GM12891 (cell line): ENCODE results near the gene CHCHD10.

Experiments used
- POLR2A ChIP-seq: IDR thresholded peaks from 2 replicates; pipeline ENCODE4 v1.6.1; 2011; ENCODE audit warnings: low read depth, low read length, control low read depth
- POLR2AphosphoS5 ChIP-seq: IDR thresholded peaks from 2 replicates; pipeline ENCODE4 v1.6.1; 2011; ENCODE audit warnings: low read depth, low read length, control low read depth
- POU2F2 ChIP-seq: IDR thresholded peaks from 2 replicates; pipeline ENCODE4 v1.6.1; 2011; ENCODE audit warnings: low read depth, mild to moderate bottlenecking, control low read depth, low read length, moderate library complexity
- SPI1 ChIP-seq: IDR thresholded peaks from 2 replicates; pipeline ENCODE4 v1.6.1; 2011; ENCODE audit warnings: low read depth, low read length, control low read depth
- TAF1 ChIP-seq: IDR thresholded peaks from 2 replicates; pipeline ENCODE4 v1.6.1; 2011; ENCODE audit warnings: low read depth, low read length, control low read depth

DNA sequence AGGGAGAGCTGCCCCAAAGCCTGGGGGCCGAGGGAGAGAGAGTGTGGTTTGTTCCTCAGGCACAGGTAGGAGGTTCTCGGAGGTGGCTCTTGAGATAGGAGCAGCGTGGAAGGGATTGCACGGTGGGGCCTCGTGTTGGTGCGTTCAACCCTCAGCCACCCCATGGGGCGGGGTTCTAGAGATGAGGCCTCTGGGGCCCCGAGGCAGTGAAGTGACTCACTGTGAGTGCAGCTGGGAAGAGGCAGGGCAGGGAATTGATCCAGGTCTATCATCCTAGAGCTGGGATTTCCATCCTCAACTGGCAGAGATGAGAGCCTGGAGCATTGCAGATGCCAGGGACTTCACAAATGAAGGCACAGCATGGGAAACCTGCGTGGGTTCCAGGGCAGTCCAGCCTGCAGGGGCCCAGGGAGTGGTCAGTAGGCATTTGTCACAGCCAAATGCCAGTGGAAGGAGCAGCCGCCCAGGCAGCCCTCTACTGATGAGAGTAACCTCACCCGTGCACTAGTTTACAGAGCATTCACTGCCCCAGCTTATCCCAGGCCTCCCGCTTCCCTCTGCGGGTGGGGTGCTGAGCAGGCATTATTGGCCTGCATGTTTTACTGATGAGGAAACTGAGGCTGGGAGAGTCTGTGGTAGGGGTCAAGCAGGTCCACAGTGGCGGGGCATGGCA, 13.9 kb upstream of the CHCHD10 start:
- TF ChIP-seq POLR2AphosphoS5 (no peak), POLR2A (no peak), TAF1 (no peak), POU2F2 (no peak), SPI1 (no peak)
